ENCODE results near the gene NNMT. TPM values are rescaled to one million over a fixed set of nuclear protein-coding genes. Genes with fewer than 3 reads are reported as not detected.
A peak's percentile ranks its signal among the peaks of the same experiment; 100 is the strongest.

The NNMT gene
- polyA plus RNA-seq, 1 donor from 2014 or later, result not detected

- Histone ChIP-seq H3K9me2 (ENCODE audit: insufficient read depth, low read length) (no peaks in the 10 kb centered on the region), H3K27ac (ENCODE audit: low read length) (no peak overlapping the region), H4K20me1 (ENCODE audit: insufficient read depth) (no peaks in the 10 kb centered on the region), H3K4me2 (ENCODE audit: low read length) (no peak overlapping the region), H3F3A (ENCODE audit: insufficient read depth, low read length, poor library complexity, severe bottlenecking) (no peaks in the 10 kb centered on the region), H2AFZ (ENCODE audit: low read depth, low read length) (no peak overlapping the region), H3K36me3 (ENCODE audit: insufficient read depth, low read length) (no peaks in the 10 kb centered on the region), H3K27me3 (ENCODE audit: insufficient read depth, low read depth, low read length) (no peaks in the 10 kb centered on the region), H3K79me2 (replicated peaks; ENCODE audit: insufficient read depth, low read length) (no peaks in the 10 kb centered on the region), H3K9me3 (ENCODE audit: low read length) (peaks cover 2% of the 10 kb centered on the region), H3K9ac (ENCODE audit: low read length) (no peak overlapping the region), H3K4me3 (ENCODE audit: low read length) (no peak overlapping the region)
- TF ChIP-seq EP300 (conservative IDR thresholded peaks at IDR 0.05; ENCODE audit: poor library complexity, severe bottlenecking) (no peak), MXI1 (conservative IDR thresholded peaks at IDR 0.05; ENCODE audit: poor library complexity, severe bottlenecking) (no peak), CTCF (IDR thresholded peaks at IDR 0.05; ENCODE audit: poor library complexity, severe bottlenecking) (no peak), POLR2AphosphoS5 (IDR thresholded peaks at IDR 0.05) (no peak)
Measured at GRCh38 chr11:114350022-114350421, 53.8 kb downstream of the NNMT start.

GRCh38 chr11:114353443-114353842, 57.2 kb downstream of the NNMT start:
- Histone ChIP-seq H3K9me3 (ENCODE audit: low read length) (no peaks in the 10 kb centered on the region), H3K27me3 (ENCODE audit: insufficient read depth, low read depth, low read length) (no peaks in the 10 kb centered on the region), H3K27ac (ENCODE audit: low read length) (peak overlapping the region; percentile 91), H3K79me2 (replicated peaks; ENCODE audit: insufficient read depth, low read length) (no peaks in the 10 kb centered on the region), H3K4me2 (ENCODE audit: low read length) (peak overlapping the region; percentile 40), H3K4me3 (ENCODE audit: low read length) (peak overlapping the region; percentile 53), H4K20me1 (ENCODE audit: insufficient read depth) (no peaks in the 10 kb centered on the region), H3K36me3 (ENCODE audit: insufficient read depth, low read length) (no peaks in the 10 kb centered on the region), H3K9me2 (ENCODE audit: insufficient read depth, low read length) (no peaks in the 10 kb centered on the region), H3K9ac (ENCODE audit: low read length) (peak overlapping the region; percentile 58), H2AFZ (ENCODE audit: low read depth, low read length) (no peak overlapping the region), H3F3A (ENCODE audit: insufficient read depth, low read length, poor library complexity, severe bottlenecking) (no peaks in the 10 kb centered on the region)
- no peak for TF ChIP-seq POLR2AphosphoS5 (IDR thresholded peaks at IDR 0.05)
- TF ChIP-seq EZH2 (IDR thresholded peaks at IDR 0.05; ENCODE audit: borderline replicate concordance, insufficient read depth, low read length, poor library complexity, severe bottlenecking), result no peak
- no peak for TF ChIP-seq EP300 (conservative IDR thresholded peaks at IDR 0.05; ENCODE audit: poor library complexity, severe bottlenecking)
- TF ChIP-seq SMC3 (conservative IDR thresholded peaks at IDR 0.05; ENCODE audit: poor library complexity), result no peak
- no peak for TF ChIP-seq RAD21 (conservative IDR thresholded peaks at IDR 0.05)
- TF ChIP-seq CTCF (IDR thresholded peaks at IDR 0.05; ENCODE audit: poor library complexity, severe bottlenecking), result no peak
- no peak for TF ChIP-seq MXI1 (conservative IDR thresholded peaks at IDR 0.05; ENCODE audit: poor library complexity, severe bottlenecking)
- no peak for TF ChIP-seq TAF1 (IDR thresholded peaks at IDR 0.05; ENCODE audit: low read depth)
- TF ChIP-seq, protein P1, sequence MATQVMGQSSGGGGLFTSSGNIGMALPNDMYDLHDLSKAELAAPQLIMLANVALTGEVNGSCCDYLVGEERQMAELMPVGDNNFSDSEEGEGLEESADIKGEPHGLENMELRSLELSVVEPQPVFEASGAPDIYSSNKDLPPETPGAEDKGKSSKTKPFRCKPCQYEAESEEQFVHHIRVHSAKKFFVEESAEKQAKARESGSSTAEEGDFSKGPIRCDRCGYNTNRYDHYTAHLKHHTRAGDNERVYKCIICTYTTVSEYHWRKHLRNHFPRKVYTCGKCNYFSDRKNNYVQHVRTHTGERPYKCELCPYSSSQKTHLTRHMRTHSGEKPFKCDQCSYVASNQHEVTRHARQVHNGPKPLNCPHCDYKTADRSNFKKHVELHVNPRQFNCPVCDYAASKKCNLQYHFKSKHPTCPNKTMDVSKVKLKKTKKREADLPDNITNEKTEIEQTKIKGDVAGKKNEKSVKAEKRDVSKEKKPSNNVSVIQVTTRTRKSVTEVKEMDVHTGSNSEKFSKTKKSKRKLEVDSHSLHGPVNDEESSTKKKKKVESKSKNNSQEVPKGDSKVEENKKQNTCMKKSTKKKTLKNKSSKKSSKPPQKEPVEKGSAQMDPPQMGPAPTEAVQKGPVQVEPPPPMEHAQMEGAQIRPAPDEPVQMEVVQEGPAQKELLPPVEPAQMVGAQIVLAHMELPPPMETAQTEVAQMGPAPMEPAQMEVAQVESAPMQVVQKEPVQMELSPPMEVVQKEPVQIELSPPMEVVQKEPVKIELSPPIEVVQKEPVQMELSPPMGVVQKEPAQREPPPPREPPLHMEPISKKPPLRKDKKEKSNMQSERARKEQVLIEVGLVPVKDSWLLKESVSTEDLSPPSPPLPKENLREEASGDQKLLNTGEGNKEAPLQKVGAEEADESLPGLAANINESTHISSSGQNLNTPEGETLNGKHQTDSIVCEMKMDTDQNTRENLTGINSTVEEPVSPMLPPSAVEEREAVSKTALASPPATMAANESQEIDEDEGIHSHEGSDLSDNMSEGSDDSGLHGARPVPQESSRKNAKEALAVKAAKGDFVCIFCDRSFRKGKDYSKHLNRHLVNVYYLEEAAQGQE (IDR thresholded peaks at IDR 0.05; ENCODE audit: borderline replicate concordance), result no peak
